DMS114 treated with DMSO at 0.1 percent for 48 hours (cell line): ENCODE data around the gene UNC93A.
"Not testable (repeated sequence)": the region's sequence is repeated elsewhere in the genome, so short reads cannot be mapped to it uniquely, and the experiment has no call there.

Source experiments
- DNase-seq: peaks from one replicate; lab custom pipeline; 2025; ENCODE audit not compliant: unreplicated experiment; lab: John Stamatoyannopoulos, UW

The UNC93A gene

DNA sequence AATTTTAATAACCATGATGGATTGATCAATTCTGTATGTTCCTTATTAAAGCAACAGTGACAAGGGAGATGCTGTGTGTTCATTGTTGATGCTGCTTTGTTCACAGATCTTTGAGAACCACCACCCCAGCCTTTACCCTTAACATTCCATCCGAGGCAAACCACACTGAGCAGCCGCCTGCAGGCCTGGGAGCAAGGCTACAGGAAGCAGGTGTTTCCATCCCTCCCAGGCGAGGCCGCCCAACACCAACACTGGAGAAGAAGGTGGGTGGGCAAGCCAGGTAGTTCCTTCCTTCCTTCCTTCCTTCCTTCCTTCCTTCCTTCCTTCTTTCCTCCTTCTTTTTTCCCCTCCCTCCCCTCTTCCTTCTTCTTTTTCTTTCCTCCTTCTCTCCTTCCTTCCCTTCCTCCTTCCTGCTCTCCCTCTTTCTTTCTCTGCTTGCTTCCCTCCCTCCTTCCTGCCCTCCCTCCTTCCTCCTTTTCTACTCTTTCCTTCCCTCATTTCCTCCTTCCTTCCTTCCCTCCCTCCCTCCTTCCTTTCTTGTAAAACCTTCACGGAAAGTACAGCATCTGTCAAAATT, 47.5 kb downstream of the UNC93A start:
- no peak for DNase-seq

GRCh38 chr6:167341038-167341583, 50.0 kb downstream of the UNC93A start:
- no peak for DNase-seq

GRCh38 chr6:167341665-167342655, 50.8 kb downstream of the UNC93A start:
- no peak for DNase-seq

DNA sequence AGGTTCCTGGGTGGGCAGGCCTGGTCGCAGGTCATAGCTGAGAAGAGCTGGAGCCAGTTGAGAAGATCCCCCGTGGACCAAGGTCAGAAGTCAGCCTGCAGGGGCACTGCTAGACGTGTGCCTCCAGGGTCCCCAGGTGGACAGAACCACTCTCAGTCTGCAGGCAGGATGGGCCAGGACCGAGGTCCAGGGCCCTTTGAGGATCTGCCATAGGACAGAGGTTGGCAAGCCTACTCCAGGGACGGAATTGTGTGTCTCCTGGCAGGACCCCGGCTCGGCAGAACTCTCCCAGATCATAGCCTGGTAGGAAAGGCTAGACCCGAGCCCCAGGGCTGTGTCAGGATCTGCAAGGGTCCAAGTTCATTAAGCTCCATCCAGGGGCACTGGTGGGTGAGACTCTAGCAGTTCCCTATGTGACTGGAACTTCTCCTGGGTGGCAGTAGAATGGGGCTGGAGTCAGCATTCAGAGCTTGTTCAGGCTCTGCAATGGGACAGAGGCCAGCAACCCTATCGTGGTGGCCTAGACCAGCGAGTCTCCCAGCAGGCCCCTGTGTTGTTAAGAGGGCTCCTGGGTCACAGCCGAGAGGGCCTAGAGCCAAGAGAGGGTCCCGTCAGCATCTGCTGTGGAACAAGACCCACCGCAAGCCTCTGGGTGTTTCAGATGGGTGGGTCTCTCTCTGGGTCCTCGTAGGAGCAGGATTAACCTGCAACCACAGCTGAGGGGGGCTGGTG, 51.9 kb downstream of the UNC93A start:
- DNase-seq, result no peak

GRCh38 chr6:167345348-167345747, 54.2 kb downstream of the UNC93A start:
- no peak for DNase-seq

DNA sequence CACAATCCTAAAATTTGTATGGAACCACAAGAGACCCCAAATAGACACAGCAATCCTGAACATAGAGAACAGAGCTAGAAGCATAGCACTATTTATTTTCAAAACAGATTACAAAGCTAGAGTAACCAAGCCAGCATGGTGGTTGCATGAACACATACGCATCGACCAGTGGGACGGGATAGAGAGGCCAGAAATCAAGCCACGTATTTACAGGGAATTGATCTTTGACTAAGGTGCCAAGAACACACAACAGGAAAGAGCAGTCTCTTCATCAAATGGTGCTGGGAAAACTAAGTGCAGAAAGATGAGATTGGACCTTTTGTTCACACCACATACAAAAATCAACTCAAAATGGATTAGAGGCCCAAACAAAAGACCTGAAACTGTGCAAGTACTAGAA, 54.8 kb downstream of the UNC93A start:
- DNase-seq, result no peak

DNA sequence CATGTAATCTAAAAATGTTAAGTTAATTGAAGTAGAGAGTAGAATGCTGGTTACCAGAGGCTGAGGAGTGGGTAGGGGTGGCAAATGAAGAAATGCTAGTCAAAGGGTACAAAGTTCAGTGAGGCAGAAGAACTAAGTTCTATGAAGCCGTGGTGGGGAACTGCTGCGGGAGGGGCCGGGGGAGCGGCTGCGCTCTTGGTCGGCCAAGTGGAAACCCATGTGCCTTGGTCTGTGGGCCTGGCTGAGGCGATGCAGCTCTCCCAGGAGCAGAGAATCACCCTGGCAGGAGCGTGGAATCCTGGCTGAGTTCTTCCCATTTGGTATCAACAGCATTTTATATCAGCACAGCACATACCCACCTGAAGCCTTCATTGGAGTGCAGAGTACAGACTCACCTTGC, 56.1 kb downstream of the UNC93A start:
- no peak for DNase-seq

- DNase-seq, result no peak
Measured at GRCh38 chr6:167349631-167350274, 58.6 kb downstream of the UNC93A start.

DNA sequence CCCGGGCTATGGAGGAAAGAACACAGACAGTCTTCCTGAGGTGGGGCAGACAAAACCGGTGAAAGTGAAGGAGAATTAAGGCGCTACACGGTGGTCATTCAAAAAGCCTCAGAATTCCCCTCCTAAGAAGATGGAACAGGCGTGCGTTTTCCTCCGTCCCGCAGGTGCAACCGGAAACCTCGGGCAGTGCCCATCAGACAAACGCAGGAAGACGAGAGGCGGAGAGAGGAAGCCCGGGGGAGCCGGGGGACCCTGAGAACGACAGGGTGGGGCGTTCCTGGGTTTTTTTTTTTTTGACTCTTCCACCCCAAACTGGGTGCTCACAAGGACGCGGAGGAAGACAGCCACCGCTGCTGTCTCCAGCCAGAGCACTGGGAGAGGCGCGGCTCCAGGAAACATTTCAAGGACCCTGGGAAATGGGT, 59.2 kb downstream of the UNC93A start:
- DNase-seq, result no peak

DNA sequence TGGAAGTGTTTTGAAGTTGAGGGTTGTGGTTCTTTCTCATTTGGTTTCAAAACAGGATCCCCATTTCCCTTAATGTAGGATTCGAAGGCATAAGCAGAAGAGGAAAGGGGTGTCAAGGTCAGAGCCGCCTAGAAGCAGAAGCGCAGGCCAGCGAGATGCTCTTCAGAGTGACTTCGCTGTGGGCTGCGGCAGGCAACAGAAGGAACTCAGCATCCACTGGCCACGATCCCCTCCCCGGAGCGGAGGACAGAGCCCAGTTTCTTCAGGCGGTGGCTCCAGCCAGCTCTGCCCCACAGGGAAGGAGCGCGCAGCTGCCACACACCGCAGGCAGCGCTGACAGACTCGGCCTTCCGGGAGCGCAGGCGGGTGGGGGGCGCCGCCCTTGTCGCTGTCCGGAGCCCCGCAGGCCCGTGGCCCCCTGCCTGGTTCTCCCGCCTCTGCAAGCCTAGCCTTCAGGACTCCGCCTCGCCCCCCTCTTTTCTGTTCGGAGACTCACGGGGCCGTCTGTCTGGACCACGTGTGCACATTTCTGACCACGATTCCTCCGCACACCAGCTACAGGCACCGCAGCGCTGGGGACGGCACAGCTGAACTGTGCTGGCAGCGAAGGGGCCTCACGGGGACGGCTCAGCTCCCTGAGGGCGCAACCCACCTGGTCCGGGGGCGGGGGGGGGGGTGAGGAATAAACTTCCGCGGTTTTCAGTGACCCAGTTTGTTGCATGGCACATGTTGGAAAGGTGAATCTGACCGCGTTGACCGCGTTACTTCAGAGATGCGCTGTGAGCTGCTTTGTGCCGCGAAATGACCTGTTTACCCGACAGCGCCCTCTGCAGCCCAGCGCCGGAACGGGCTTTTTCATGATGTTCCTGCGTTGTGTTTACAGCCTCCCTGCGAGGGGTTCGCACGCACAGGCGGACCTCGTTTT, 59.9 kb downstream of the UNC93A start:
- peak; percentile 14 for DNase-seq

GRCh38 chr6:167351656-167352345, 60.7 kb downstream of the UNC93A start:
- DNase-seq, result no peak

- no peak for DNase-seq
Measured at GRCh38 chr6:167356874-167357273, 65.8 kb downstream of the UNC93A start.

DNA sequence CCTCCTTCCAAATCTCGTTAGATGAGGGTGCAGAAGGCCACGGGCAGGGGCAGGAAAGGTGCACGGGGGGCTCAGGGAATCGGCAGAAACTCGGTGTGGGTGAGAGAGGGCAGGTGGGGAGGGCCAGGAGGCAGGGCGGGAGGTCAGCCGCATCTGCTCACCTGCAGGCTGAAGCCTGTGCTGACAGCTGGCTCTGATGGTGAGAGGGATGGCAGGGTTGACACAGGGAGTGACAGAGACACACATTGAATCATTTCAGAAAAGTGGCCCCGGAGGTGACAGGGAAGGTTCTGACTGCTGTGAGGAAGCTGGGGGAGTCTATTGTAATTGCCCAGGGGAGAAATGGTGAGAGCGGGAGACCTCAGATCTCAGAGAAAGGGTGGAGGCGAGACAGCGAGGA, 67.3 kb downstream of the UNC93A start:
- DNase-seq, result not testable (repeated sequence)

- DNase-seq, result not testable (repeated sequence)
Measured at GRCh38 chr6:167361170-167361569, 70.1 kb downstream of the UNC93A start.
